Measurements from ENCODE around the gene BCAT1. TPM values are rescaled to one million over a fixed set of nuclear protein-coding genes. Genes with fewer than 3 reads are reported as not detected.

BCAT1 gene
- total and polyA plus RNA-seq, 2 of the 8 experiments (the other 6 are each of a cell fraction or from before 2014, with no cell fraction given) = 19.7 to 263 TPM

GRCh38 chr12:24864796-24865125 is 84.1 kb downstream of the BCAT1 start (continued):
- TF ChIP-seq MAX (IDR thresholded peaks at IDR 0.05) (no peak), SP4 (IDR thresholded peaks at IDR 0.05; ENCODE audit: low read length) (no peak), SUZ12 (IDR thresholded peaks at IDR 0.05; ENCODE audit: low read length) (no peak)

Measured in H1 (cell line).